ENCODE data around the gene OPCML. TPM values are rescaled to one million over a fixed set of nuclear protein-coding genes. Genes with fewer than 3 reads are reported as not detected.

Gene OPCML
- total RNA-seq, 1 donor from 2014 or later, result not detected

DNA sequence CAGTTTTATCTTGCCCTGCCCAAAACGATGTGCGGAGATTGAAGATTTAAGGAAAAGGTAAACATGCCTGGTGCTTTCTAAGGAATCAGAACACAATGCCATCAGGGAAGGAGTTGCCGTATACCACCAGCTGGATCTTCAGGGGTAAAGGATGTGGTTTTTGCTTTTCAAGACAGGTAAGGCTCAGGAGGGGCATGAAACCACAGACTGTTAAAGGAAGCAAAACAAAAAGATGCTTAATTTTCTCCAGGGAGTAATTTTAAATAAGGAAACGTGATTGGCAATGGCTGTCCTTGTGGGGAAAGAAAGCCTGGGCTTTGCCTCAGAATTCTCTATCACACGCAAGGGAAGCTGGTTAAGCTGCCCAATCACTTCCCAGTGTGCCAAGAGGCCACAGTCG lies 655.6 kb downstream of the OPCML start:
- POLR2A ChIA-PET, result no interaction called here
- TF ChIP-seq, protein P1, sequence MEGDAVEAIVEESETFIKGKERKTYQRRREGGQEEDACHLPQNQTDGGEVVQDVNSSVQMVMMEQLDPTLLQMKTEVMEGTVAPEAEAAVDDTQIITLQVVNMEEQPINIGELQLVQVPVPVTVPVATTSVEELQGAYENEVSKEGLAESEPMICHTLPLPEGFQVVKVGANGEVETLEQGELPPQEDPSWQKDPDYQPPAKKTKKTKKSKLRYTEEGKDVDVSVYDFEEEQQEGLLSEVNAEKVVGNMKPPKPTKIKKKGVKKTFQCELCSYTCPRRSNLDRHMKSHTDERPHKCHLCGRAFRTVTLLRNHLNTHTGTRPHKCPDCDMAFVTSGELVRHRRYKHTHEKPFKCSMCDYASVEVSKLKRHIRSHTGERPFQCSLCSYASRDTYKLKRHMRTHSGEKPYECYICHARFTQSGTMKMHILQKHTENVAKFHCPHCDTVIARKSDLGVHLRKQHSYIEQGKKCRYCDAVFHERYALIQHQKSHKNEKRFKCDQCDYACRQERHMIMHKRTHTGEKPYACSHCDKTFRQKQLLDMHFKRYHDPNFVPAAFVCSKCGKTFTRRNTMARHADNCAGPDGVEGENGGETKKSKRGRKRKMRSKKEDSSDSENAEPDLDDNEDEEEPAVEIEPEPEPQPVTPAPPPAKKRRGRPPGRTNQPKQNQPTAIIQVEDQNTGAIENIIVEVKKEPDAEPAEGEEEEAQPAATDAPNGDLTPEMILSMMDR (IDR thresholded peaks at IDR 0.05), result no peak
- Mint-ChIP-seq H3K27me3 (no peaks in the 10 kb centered on the region), H3K4me1 (no peaks in the 10 kb centered on the region), H3K36me3 (ENCODE audit: low read depth) (no peaks in the 10 kb centered on the region), H3K9me3 (no peaks in the 10 kb centered on the region), H3K27ac (no peak overlapping the region), H3K4me3 (no peak overlapping the region)
- intact Hi-C loops (cut with micrococcal nuclease), result no loop called here
- CTCF ChIA-PET, result no interaction called here
- ATAC-seq (ENCODE audit: low read depth) (no peak), DNase-seq (no peak)

DNA sequence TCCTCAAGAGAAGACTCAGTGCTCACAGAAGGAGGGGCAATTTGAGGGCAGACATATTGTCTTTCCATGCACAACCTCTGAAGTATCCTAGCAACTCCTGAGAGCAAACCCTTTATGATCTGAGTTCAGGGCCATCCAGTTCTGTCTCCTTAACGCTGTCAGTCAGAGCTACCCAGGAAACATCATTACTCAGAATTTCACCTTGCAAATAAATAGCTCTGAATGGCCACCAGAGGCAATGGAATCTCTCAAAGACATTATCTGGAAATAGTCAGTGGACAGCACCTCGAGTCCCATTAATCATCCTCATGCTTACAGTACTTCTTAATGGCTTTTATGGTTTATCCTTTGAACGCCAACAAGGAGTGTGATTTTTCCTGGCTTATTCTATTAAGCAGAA lies 656.1 kb downstream of the OPCML start:
- POLR2A ChIA-PET, result no interaction called here
- intact Hi-C loops (cut with micrococcal nuclease), result no loop called here
- no peaks in the 10 kb centered on the region for H3K36me3 Mint-ChIP-seq (ENCODE audit: low read depth)
- H3K4me3 Mint-ChIP-seq, result no peak overlapping the region
- CTCF ChIA-PET, result no interaction called here
- no peaks in the 10 kb centered on the region for H3K27me3 Mint-ChIP-seq
- H3K9me3 Mint-ChIP-seq, result no peaks in the 10 kb centered on the region
- no peak overlapping the region for H3K27ac Mint-ChIP-seq
- no peak for ATAC-seq (ENCODE audit: low read depth)
- DNase-seq, result no peak
- no peaks in the 10 kb centered on the region for H3K4me1 Mint-ChIP-seq
- TF ChIP-seq, protein P1 (IDR thresholded peaks at IDR 0.05), result no peak

DNA sequence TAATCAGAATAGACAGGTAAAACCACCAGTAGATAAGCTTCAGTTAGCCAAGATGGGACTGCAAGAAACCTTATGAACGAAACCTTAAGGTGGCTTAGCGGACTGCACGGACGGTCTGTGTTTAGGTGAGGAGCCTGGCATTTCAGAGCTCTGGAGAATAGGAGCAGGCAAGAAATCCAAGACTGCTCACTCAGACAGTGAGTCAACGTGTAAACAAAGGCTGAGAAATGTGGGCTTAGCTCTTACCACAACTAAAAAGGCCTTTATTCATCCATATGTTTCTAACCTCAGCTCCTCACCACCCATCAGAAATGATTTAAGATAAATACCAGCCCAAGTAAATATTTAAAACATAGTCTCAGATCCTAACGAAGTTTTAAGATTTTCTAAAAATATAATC lies 657.7 kb downstream of the OPCML start:
- H3K4me3 Mint-ChIP-seq, result no peak overlapping the region
- ATAC-seq (ENCODE audit: low read depth), result no peak
- TF ChIP-seq, protein P1 (IDR thresholded peaks at IDR 0.05), result no peak
- DNase-seq, result no peak
- no peaks in the 10 kb centered on the region for H3K4me1 Mint-ChIP-seq
- ChIA-PET CTCF (no interaction called here), POLR2A (interaction anchor here (0.6 kb wide), 1 partner anchor 158 kb away, joined by 3 read pairs; no protein-coding TSS in a partner anchor)
- no peak overlapping the region for H3K27ac Mint-ChIP-seq
- H3K9me3 Mint-ChIP-seq, result no peaks in the 10 kb centered on the region
- intact Hi-C loops (cut with micrococcal nuclease), result no loop called here
- no peaks in the 10 kb centered on the region for H3K36me3 Mint-ChIP-seq (ENCODE audit: low read depth)
- no peaks in the 10 kb centered on the region for H3K27me3 Mint-ChIP-seq

DNA sequence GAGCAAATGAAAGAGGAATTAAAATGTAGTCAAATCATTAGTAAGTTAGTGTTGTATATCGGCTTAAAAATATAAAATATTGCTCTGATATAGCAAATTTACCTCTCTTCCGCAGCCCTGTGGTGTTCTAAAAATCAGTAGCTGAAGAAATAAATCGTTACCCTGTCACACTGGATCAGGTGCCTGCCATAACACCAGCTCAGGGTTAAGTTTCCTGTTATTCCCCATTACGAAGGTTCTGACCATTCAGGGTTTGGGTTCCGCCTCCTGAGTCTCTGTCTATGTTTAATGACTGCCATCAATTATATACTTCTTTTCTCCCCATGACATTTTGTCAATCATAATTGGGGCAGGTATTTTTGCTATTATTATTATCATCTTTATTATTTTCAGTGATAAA lies 658.5 kb downstream of the OPCML start:
- TF ChIP-seq, protein P1 (IDR thresholded peaks at IDR 0.05), result no peak
- H3K36me3 Mint-ChIP-seq (ENCODE audit: low read depth), result no peaks in the 10 kb centered on the region
- no peak overlapping the region for H3K4me3 Mint-ChIP-seq
- ChIA-PET POLR2A (no interaction called here), CTCF (no interaction called here)
- no peaks in the 10 kb centered on the region for H3K4me1 Mint-ChIP-seq
- no peak overlapping the region for H3K27ac Mint-ChIP-seq
- intact Hi-C loops (cut with micrococcal nuclease), result no loop called here
- no peaks in the 10 kb centered on the region for H3K9me3 Mint-ChIP-seq
- ATAC-seq (ENCODE audit: low read depth) (no peak), DNase-seq (no peak)
- no peaks in the 10 kb centered on the region for H3K27me3 Mint-ChIP-seq

DNA sequence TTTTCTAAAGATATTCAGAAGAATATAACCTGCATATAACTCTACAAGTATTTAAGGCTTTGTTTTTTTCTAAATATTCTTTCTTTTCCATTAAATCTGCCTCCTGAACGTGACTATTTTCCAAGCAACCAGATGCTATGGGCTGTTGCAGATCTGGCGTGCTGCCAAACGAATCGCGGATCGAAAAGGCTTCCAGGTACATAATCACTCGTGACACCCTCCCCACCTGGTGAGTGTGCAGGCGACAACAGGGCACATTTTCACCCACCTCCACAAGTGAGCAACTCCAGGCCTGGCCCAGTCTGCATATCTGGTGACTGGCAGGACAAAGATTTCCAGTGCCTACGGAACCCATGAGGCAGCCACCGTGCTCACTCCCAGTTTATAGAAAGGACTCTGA lies 660.1 kb downstream of the OPCML start:
- H3K36me3 Mint-ChIP-seq (ENCODE audit: low read depth), result no peaks in the 10 kb centered on the region
- H3K9me3 Mint-ChIP-seq, result no peaks in the 10 kb centered on the region
- H3K27ac Mint-ChIP-seq, result no peak overlapping the region
- ChIA-PET POLR2A (interaction anchor here (0.6 kb wide), 1 partner anchor 20 kb away, joined by 3 read pairs; no protein-coding TSS in a partner anchor), CTCF (no interaction called here)
- no peak overlapping the region for H3K4me3 Mint-ChIP-seq
- DNase-seq (no peak), ATAC-seq (ENCODE audit: low read depth) (no peak)
- TF ChIP-seq, protein P1 (IDR thresholded peaks at IDR 0.05), result no peak
- intact Hi-C loops (cut with micrococcal nuclease), result no loop called here
- no peaks in the 10 kb centered on the region for H3K4me1 Mint-ChIP-seq
- no peaks in the 10 kb centered on the region for H3K27me3 Mint-ChIP-seq

All from activated B cell treated with CpG ODN at 0.5 μM for 24 hours (primary cell).